K562 (cell line): Measurements from ENCODE around the gene ZC3H8. TPM values are rescaled to one million over a fixed set of nuclear protein-coding genes. Genes with fewer than 3 reads are reported as not detected.

Source experiments
- ATAC-seq: fragments of 200-7000 bp; cut with Tn5 transposase; 3 replicates; pipeline ENCODE4 v1.9.1; 2020; ENCODE audit warnings: moderate library complexity
- BruUV-seq: library from RNA; stranded (reverse); fragments of 400-500 nt; replicated peaks from 2 replicates; lab custom pipeline; 2021; lab: Mats Ljungman, UMichigan
- CTCF ChIA-PET: fragments of 300-600 bp; formaldehyde crosslinking; extraction: SDS; loops from one replicate; lab custom pipeline; 2021; ENCODE audit warnings: low intra/inter-chr PET ratio; lab: Yijun Ruan, JAX
- POLR2A ChIA-PET: fragments of 300-600, 350-650 bp; sonication (Branson Sonifier 250); formaldehyde crosslinking; extraction: SDS; loops from one replicate; lab custom pipeline; 2021; ENCODE audit warnings: antibody characterized with exemption, inconsistent platforms; lab: Yijun Ruan, JAX
- DNase-seq, 4 experiments: peaks; one replicate each; pipeline versions ENCODE4 v3.0.0 to v3.0.0-alpha.2; 2011 to 2018; ENCODE audit warnings: low spot score in 3 of 4, mixed read lengths in 3 of 4; ENCODE audit errors: extremely low read depth in 1 of 4
- FAIRE-seq: peaks from 2 replicates; lab custom pipeline; 2011; peaks lifted over from hg19 to GRCh38; lab: Jason Lieb, UNC
- H2AFZ ChIP-seq: 2 replicates; pipeline ENCODE4 v1.6.0; 2011; ENCODE audit warnings: low read depth, low read length, control low read depth, inconsistent platforms
- H3K27ac ChIP-seq: fragments of 200-600 bp; 3 replicates; pipeline ENCODE4 v1.8.0; 2011; ENCODE audit warnings: low read depth, mild to moderate bottlenecking, control low read depth, inconsistent platforms, low read length, moderate library complexity, mixed read lengths; ENCODE audit errors: extremely low read depth
- H3K27me3 ChIP-seq, 2 experiments: fragments of 300-600 bp in 1 of 2; 2 replicates in 1 of 2; 3 replicates in 1 of 2; pipeline versions ENCODE4 v1.6.0 to v1.8.0; 2011; ENCODE audit warnings: inconsistent platforms in 2 of 2, low read length in 2 of 2, mild to moderate bottlenecking in 1 of 2, mixed read lengths in 1 of 2, moderate library complexity in 1 of 2; ENCODE audit not compliant: control insufficient read depth in 2 of 2, insufficient read depth in 2 of 2
- H3K36me3 ChIP-seq: fragments of 300-600 bp; 3 replicates; pipeline ENCODE4 v1.8.0; 2011; ENCODE audit warnings: mild to moderate bottlenecking, low read length, inconsistent platforms; ENCODE audit not compliant: control insufficient read depth, insufficient read depth
- H3K4me1 ChIP-seq, 2 experiments: fragments of 200-600 bp in 1 of 2; replicated peaks in 1 of 2; 2 replicates in 1 of 2; 3 replicates in 1 of 2; pipeline versions ENCODE4 v1.5.1 to v1.8.0; 2011; ENCODE audit warnings: inconsistent platforms in 2 of 2, low read length in 2 of 2, mild to moderate bottlenecking in 1 of 2, mixed read lengths in 1 of 2, moderate library complexity in 1 of 2; ENCODE audit not compliant: control insufficient read depth in 2 of 2, insufficient read depth in 2 of 2
- H3K4me2 ChIP-seq: 2 replicates; pipeline ENCODE4 v1.6.1; 2011; ENCODE audit warnings: low read length, control low read depth, inconsistent platforms, mixed read lengths; ENCODE audit not compliant: insufficient read depth
- H3K4me3 ChIP-seq: fragments of 200-600 bp; sonication (generic), shearing (Covaris generic); 2 replicates; pipeline ENCODE4 v1.5.1; 2016; ENCODE audit warnings: control low read depth, inconsistent platforms
- H3K79me2 ChIP-seq: fragments of 200-600 bp; 3 replicates; pipeline ENCODE4 v1.8.0; 2011; ENCODE audit warnings: low read length, inconsistent platforms; ENCODE audit not compliant: control insufficient read depth, insufficient read depth
- H3K9ac ChIP-seq, 2 experiments: 2 replicates each; pipeline versions ENCODE4 v1.6.0 to v1.6.1; 2011; ENCODE audit warnings: low read depth in 2 of 2, low read length in 2 of 2, control low read depth in 1 of 2, inconsistent platforms in 1 of 2, mild to moderate bottlenecking in 1 of 2, mixed read lengths in 1 of 2; ENCODE audit not compliant: insufficient read depth in 1 of 2
- H3K9me1 ChIP-seq: one replicate; pipeline ENCODE4 v1.6.0; 2011; ENCODE audit warnings: inconsistent platforms, mild to moderate bottlenecking, low read length, moderate library complexity; ENCODE audit not compliant: control insufficient read depth, insufficient read depth
- H3K9me3 ChIP-seq: replicated peaks from 2 replicates; pipeline ENCODE4 v1.5.1; 2011; ENCODE audit warnings: low read depth, low read length, inconsistent platforms; ENCODE audit not compliant: control insufficient read depth, insufficient read depth
- H4K20me1 ChIP-seq: replicated peaks from 2 replicates; pipeline ENCODE4 v1.6.1; 2011; ENCODE audit warnings: low read length, inconsistent platforms, mixed read lengths; ENCODE audit not compliant: control insufficient read depth, insufficient read depth
- C11orf30 ChIP-seq: fragments of 450-650 bp; IDR thresholded peaks from 2 replicates; pipeline ENCODE4 v1.6.1; 2016; ENCODE audit warnings: low read depth, mild to moderate bottlenecking
- CAMTA2 ChIP-seq: fragments of 250-450 bp; sonication (Bioruptor Pico); conservative IDR thresholded peaks from 2 replicates; pipeline ENCODE4 v1.5.1; 2022
- FOXM1 ChIP-seq, 2 experiments: fragments of 450-650 bp in 1 of 2; sonication (generic) in 1 of 2; formaldehyde crosslinking in 1 of 2; IDR thresholded peaks; 2 replicates each; pipeline versions ENCODE4 v1.6.1 to v1.9.0; 2017 to 2022; ENCODE audit warnings: low read depth in 2 of 2, mild to moderate bottlenecking in 2 of 2, missing genetic modification reagents in 1 of 2, moderate library complexity in 1 of 2
- KHSRP ChIP-seq: fragments of 450-650 bp; IDR thresholded peaks from 2 replicates; pipeline ENCODE4 v1.6.1; 2017
- MAFG ChIP-seq: fragments of 450-650 bp; conservative IDR thresholded peaks from 2 replicates; pipeline ENCODE4 v1.6.1; 2016; ENCODE audit warnings: missing genetic modification characterization, missing compliant biosample characterization
- MEF2D ChIP-seq: conservative IDR thresholded peaks from 2 replicates; pipeline ENCODE4 v1.6.1; 2016; ENCODE audit warnings: low read depth, missing genetic modification characterization, missing compliant biosample characterization
- MIER1 ChIP-seq: fragments of 450-650 bp; IDR thresholded peaks from 2 replicates; pipeline ENCODE4 v1.6.1; 2016; ENCODE audit warnings: antibody characterized with exemption, mild to moderate bottlenecking, low read depth
- NUFIP1 ChIP-seq: fragments of 450-650 bp; IDR thresholded peaks from 2 replicates; pipeline ENCODE4 v1.6.1; 2018; ENCODE audit not compliant: partially characterized antibody
- PML ChIP-seq: IDR thresholded peaks from 2 replicates; pipeline ENCODE4 v1.6.1; 2012; ENCODE audit warnings: low read length, inconsistent platforms
- SMAD4 ChIP-seq: fragments of 250-450 bp; sonication (Bioruptor Pico); conservative IDR thresholded peaks from 2 replicates; pipeline ENCODE4 v1.8.0; 2021; ENCODE audit warnings: inconsistent platforms, mild to moderate bottlenecking, moderate library complexity
- SPI1 ChIP-seq: IDR thresholded peaks from 2 replicates; pipeline ENCODE4 v1.6.1; 2011; ENCODE audit warnings: low read depth, low read length, control low read depth, borderline replicate concordance
- ZKSCAN1 ChIP-seq: fragments of 150-350 bp; IDR thresholded peaks from 2 replicates; pipeline ENCODE4 v1.6.1; 2016; ENCODE audit warnings: low read depth, low read length
- ZNF146 ChIP-seq: IDR thresholded peaks from one replicate; pipeline ENCODE4 v1.6.1; 2018; ENCODE audit warnings: missing compliant biosample characterization; ENCODE audit not compliant: unreplicated experiment
- ZNF316 ChIP-seq: fragments of 450-650 bp; IDR thresholded peaks from 2 replicates; pipeline ENCODE4 v1.6.1; 2016
- ZNF766 ChIP-seq: fragments of 200-800 bp; sonication (Bioruptor generic); conservative IDR thresholded peaks from 2 replicates; pipeline ENCODE4 v1.6.1; 2016; ENCODE audit warnings: missing genetic modification characterization, missing compliant biosample characterization
- WGBS: fragments of 100-300 bp; shearing (Covaris generic); methylation state at CpG from one replicate; pipeline ENCODE4 v1.1.6; 2016; ENCODE audit warnings: low coverage, mixed read lengths; ENCODE audit not compliant: insufficient coverage; ENCODE audit errors: missing lambda C conversion rate; 5-methylcytosine and 5-hydroxymethylcytosine counted together
- in situ Hi-C: fragments of 300-500 bp; cut with MboI; formaldehyde crosslinking; loops from 4 replicates; pipeline ENCODE4 v1.15.0; 2018; ENCODE audit warnings: inconsistent platforms, mixed read lengths
- intact Hi-C: fragments of 100-400 bp; cut with micrococcal nuclease; formaldehyde crosslinking; loops from 2 replicates; pipeline ENCODE4 v1.14.2; 2022
- polyA plus RNA-seq, 8 experiments: library from polyadenylated mRNA; depleted of rRNA in 4 of 8; stranded (reverse) in 5 of 8; unstranded in 3 of 8; fragments of >200 nt; fragmentation: Nextera tagmentation in 2 of 8; fragmentation: Illumina TruSeq in 1 of 8; extraction: Ambion mirVana in 2 of 8; extraction: Trizol in 1 of 8; gene quantifications; 2 replicates each; pipeline versions ENCODE4 v1.2.1 to v1.2.3, GENCODE V29; 2011 to 2014; ENCODE audit warnings: inconsistent platforms in 1 of 8, missing spikeins in 1 of 8
- total RNA-seq, 7 experiments: library from RNA; depleted of rRNA in 6 of 7; stranded (reverse); fragments of >200 nt in 6 of 7; fragmentation: Illumina TruSeq in 2 of 7; extraction: Trizol in 2 of 7; gene quantifications; 2 replicates each; pipeline versions ENCODE4 v1.2.1 to v1.2.3, GENCODE V29; 2011 to 2021; ENCODE audit warnings: low replicate concordance in 1 of 7
- TF ChIP-seq, protein P1 (sequence below): sonication (generic); formaldehyde crosslinking; IDR thresholded peaks from 2 replicates; pipeline ENCODE4 v1.5.0; 2020; ENCODE audit warnings: missing genetic modification reagents
- TF ChIP-seq, protein P2 (sequence below): fragments of 450-650 bp; conservative IDR thresholded peaks from 2 replicates; pipeline ENCODE4 v1.6.1; 2016; ENCODE audit warnings: missing genetic modification characterization, low read depth, mild to moderate bottlenecking, control low read depth, missing compliant biosample characterization
- TF ChIP-seq, protein P3 (sequence below): sonication (generic); formaldehyde crosslinking; IDR thresholded peaks from 2 replicates; pipeline ENCODE4 v1.8.1; 2022; ENCODE audit warnings: missing genetic modification reagents

The ZC3H8 gene
- total and polyA plus RNA-seq, 9 of the 15 experiments (the other 6 are each of a cell fraction or from before 2014, with no cell fraction given): 11.6 to 41.5 (median 27.5) TPM

DNA sequence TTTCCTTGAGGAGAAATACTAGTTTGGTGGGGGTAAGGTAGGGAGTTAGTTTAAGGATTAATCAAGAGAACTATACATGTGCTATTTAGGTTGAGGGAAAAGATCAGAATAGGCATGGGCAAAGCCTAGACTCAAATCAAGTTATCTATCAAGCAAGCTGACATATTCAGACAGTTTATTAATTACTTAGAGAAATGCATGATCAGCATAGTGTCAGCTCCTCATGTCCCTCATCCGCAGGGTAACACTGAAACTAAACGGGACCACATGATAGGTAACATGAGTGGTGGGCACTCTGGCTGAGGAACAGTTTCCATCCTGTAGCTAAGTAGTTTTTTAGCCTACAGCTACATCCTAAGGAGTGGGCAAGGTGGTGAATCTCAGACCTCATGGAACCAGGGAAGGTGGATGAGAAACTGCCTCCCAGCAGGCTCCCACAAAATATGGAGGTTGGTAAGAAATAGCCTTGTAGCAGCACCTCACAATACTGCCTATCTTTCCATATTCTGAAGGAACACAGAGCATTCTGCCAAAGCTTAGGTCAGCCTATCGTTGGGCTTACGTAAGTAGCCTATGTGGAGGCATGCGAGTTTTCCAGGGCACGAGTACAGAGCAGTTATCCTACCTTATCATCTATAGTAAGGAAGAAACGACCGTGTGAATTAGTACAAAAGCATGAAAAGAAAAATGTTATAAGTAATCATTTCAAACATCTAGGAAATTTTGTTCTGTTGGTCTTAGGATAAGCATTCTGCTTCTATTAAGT, 39.0 kb upstream of the ZC3H8 start:
- FAIRE-seq: no peak
- H3K9me1 ChIP-seq: no peaks in the 10 kb centered on the region
- WGBS: 47% methylated on average over 8 of the region's 8 CpGs
- TF ChIP-seq PML (no peak), SMAD4 (CRISPR knock-in tag) (no peak), SPI1 (no peak), MAFG (tag) (0 out of 2 replicates have a peak, but pooled peaks have one; percentile 25), CAMTA2 (CRISPR knock-in tag) (no peak), KHSRP (no peak), ZNF766 (CRISPR knock-in tag) (no peak), FOXM1 (IDR thresholded peaks at IDR 0.05; ENCODE audit: low read depth) (no peak), FOXM1 (CRISPR knock-in tag; IDR thresholded peaks at IDR 0.05; ENCODE audit: low read depth) (no peak), C11orf30 (peak; percentile 47; the same call in 1 of the 2 replicates), MIER1 (no peak), ZNF316 (peak; percentile 69), NUFIP1 (no peak), ZNF146 (CRISPR knock-in tag) (no peak), MEF2D (tag) (no peak), ZKSCAN1 (no peak)
- TF ChIP-seq, protein P1, sequence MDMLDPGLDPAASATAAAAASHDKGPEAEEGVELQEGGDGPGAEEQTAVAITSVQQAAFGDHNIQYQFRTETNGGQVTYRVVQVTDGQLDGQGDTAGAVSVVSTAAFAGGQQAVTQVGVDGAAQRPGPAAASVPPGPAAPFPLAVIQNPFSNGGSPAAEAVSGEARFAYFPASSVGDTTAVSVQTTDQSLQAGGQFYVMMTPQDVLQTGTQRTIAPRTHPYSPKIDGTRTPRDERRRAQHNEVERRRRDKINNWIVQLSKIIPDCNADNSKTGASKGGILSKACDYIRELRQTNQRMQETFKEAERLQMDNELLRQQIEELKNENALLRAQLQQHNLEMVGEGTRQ (CRISPR knock-in tag): no peak
- TF ChIP-seq, protein P2, sequence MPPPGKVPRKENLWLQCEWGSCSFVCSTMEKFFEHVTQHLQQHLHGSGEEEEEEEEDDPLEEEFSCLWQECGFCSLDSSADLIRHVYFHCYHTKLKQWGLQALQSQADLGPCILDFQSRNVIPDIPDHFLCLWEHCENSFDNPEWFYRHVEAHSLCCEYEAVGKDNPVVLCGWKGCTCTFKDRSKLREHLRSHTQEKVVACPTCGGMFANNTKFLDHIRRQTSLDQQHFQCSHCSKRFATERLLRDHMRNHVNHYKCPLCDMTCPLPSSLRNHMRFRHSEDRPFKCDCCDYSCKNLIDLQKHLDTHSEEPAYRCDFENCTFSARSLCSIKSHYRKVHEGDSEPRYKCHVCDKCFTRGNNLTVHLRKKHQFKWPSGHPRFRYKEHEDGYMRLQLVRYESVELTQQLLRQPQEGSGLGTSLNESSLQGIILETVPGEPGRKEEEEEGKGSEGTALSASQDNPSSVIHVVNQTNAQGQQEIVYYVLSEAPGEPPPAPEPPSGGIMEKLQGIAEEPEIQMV (tag): no peak
- TF ChIP-seq, protein P3, sequence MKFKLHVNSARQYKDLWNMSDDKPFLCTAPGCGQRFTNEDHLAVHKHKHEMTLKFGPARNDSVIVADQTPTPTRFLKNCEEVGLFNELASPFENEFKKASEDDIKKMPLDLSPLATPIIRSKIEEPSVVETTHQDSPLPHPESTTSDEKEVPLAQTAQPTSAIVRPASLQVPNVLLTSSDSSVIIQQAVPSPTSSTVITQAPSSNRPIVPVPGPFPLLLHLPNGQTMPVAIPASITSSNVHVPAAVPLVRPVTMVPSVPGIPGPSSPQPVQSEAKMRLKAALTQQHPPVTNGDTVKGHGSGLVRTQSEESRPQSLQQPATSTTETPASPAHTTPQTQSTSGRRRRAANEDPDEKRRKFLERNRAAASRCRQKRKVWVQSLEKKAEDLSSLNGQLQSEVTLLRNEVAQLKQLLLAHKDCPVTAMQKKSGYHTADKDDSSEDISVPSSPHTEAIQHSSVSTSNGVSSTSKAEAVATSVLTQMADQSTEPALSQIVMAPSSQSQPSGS (CRISPR knock-in tag): no peak

More for the DNA sequence above, 39.0 kb upstream of the ZC3H8 start:
- no peaks in the 10 kb centered on the region for H4K20me1 ChIP-seq
- ChIA-PET POLR2A (interaction anchor here (1.3 kb wide), 1 partner anchor 13 kb away, joined by 3 read pairs; no protein-coding TSS in a partner anchor), CTCF (no interaction called here)
- no peaks in the 10 kb centered on the region for H3K4me1 ChIP-seq
- H3K9me3 ChIP-seq: no peaks in the 10 kb centered on the region
- H3K27ac ChIP-seq: no peak overlapping the region
- no peak overlapping the region for H3K4me2 ChIP-seq
- ATAC-seq (no peak), DNase-seq (no peak)
- intact Hi-C loops (no loop called here), in situ Hi-C loops (no loop called here)
- no TSS peak for BruUV-seq
- no peak overlapping the region for H2AFZ ChIP-seq
- H3K79me2 ChIP-seq: no peaks in the 10 kb centered on the region
- no peak overlapping the region for H3K9ac ChIP-seq
- no peaks in the 10 kb centered on the region for H3K27me3 ChIP-seq
- H3K4me3 ChIP-seq: no peak overlapping the region
- no peaks in the 10 kb centered on the region for H3K36me3 ChIP-seq
